22Rv1 (cell line): ENCODE results near the gene MTHFR.

Experiments
- H3K27ac ChIP-seq: fragments of 450-650 bp; 2 replicates; pipeline ENCODE4 v1.5.1; 2017
- ZFX ChIP-seq: fragments of 450-650 bp; IDR thresholded peaks from 2 replicates; pipeline ENCODE4 v1.6.1; 2017; ENCODE audit warnings: antibody characterized with exemption, borderline replicate concordance
- TF ChIP-seq, protein P1 (sequence below): fragments of 450-650 bp; IDR thresholded peaks from 2 replicates; pipeline ENCODE4 v1.5.1; 2017; ENCODE audit warnings: mild to moderate bottlenecking

The MTHFR gene

DNA sequence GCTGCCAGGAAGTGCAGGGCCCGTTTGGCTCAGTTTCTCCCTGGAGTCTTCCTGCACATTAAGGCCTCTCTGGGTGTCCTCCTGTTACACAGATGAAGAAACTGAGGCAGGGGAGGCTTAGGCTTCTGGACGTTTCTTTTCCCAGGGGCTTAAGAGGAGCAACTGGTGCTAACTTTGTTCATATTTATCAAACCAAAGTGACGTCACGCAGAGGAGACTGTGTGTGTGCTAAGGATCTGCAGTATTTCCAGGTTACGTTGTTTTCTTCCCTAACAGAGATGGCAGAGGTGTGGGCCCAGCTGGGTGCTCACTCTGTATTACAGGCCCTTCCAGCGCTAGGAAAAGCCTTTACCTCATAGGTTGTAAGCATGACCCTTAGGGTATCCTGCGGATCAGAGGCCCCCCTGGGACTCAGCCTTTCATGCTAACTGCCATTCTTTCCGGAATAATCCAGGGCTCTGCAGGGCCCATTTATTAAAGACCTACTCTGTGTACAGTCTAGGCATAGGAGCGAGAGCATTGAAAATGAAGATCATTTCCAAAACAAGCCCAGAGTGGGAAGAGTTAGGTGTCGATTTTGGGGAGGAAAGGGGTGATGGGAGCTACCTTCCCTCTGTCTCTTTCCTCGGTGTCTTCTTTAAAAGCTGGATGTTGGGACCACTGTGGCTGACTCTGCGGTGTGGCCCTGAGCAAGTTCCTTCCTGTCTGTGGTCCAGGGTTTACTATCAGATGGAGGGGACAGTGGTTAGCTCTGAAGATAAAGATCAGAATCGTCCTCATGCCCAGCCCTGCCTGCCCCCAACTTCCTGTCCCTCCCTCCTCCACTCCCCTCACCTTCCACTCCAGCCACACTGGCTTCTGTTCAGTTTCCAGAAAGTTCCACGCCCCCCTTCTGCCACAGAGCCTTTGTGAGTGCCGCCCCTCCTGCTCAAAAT lies 65.2 kb downstream of the MTHFR start:
- TF ChIP-seq, protein P1, sequence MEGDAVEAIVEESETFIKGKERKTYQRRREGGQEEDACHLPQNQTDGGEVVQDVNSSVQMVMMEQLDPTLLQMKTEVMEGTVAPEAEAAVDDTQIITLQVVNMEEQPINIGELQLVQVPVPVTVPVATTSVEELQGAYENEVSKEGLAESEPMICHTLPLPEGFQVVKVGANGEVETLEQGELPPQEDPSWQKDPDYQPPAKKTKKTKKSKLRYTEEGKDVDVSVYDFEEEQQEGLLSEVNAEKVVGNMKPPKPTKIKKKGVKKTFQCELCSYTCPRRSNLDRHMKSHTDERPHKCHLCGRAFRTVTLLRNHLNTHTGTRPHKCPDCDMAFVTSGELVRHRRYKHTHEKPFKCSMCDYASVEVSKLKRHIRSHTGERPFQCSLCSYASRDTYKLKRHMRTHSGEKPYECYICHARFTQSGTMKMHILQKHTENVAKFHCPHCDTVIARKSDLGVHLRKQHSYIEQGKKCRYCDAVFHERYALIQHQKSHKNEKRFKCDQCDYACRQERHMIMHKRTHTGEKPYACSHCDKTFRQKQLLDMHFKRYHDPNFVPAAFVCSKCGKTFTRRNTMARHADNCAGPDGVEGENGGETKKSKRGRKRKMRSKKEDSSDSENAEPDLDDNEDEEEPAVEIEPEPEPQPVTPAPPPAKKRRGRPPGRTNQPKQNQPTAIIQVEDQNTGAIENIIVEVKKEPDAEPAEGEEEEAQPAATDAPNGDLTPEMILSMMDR: no peak
- TF ChIP-seq ZFX: no peak
- H3K27ac ChIP-seq: no peak overlapping the region

DNA sequence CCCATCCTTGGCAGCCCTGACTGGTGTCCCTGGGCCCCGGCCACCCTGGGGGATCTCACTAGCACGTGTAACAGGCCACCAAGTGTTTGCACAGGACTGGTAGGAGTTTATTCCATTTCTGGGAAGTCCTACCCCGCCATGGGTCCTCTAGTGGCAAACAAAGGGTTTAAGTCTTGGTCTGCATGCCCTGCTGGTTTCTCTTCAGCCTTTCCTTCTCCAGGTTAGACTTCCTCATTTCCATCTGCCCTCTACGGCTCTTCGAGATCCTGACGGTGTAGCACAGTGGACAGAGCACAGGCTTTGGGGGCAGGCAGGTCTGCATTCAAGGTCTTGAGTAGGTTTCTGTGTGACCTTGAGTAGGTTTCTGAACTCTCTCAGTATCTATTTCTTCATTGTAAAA lies 67.0 kb downstream of the MTHFR start:
- TF ChIP-seq ZFX: no peak
- TF ChIP-seq, protein P1: no peak
- H3K27ac ChIP-seq: no peak overlapping the region

DNA sequence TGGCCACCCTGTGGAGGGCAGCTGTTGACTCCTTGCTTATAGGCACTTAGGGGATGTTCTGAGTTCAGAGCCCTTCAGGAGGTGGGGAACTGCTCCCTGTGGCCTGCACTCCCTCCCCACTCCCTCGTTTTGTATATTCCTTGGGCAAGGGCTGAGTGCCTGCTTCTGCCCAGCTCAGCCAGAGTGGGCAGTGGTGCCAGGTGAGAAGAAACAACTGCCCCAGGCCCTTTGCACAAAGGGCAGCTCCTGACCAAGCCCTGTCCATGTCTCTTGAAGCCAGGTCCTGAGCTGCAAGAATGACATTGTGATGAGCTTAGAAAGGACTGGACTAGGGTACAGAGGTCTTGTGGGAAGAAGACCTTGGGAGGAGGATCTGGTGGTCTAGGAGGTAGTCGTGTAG lies 67.7 kb downstream of the MTHFR start:
- no peak for TF ChIP-seq ZFX
- TF ChIP-seq, protein P1: no peak
- peak overlapping the region; percentile 94 for H3K27ac ChIP-seq

DNA sequence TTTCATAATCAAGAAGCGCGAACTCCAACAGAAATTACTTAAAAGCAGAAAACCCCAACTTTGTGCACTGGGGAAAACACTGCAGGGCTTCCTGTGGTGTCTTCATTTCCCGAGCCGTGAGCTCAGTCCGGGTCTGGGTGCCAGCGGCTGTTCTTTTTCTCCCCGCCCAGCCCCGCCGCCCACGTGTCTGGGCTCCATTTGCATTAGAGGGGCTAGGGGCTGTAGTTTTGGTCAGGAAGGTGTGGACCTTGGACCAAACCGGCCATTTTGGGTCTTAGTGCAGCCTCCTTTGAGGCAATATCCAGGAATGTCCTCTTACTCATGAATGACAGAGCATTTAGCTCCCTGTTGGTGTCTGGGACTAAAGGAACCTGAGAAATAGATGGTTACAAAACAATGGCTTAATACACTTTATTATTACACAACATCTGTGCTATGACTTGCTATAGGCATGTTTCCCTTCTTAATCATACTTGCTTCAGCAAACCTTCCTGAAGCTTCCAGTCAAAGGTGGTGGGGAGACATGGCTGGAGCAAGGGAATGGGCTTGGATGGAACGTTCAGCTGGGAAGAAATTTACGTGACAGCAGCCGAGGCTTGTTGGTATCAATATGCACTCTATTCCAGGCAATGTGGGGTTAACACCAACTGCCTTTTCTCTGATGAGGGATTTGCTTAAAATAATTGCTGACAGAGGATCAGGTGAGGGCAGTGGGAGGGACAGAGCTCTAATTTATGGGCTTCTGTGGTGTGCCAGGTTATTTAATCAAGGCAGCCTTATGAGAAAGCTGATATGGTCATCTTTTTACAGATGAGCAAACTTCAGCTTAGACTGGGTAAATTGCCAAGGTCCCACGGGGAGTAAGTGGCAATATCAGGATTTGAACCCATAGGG lies 68.8 kb downstream of the MTHFR start:
- no peak for TF ChIP-seq ZFX
- TF ChIP-seq, protein P1: no peak
- H3K27ac ChIP-seq: peak overlapping the region; percentile 94

DNA sequence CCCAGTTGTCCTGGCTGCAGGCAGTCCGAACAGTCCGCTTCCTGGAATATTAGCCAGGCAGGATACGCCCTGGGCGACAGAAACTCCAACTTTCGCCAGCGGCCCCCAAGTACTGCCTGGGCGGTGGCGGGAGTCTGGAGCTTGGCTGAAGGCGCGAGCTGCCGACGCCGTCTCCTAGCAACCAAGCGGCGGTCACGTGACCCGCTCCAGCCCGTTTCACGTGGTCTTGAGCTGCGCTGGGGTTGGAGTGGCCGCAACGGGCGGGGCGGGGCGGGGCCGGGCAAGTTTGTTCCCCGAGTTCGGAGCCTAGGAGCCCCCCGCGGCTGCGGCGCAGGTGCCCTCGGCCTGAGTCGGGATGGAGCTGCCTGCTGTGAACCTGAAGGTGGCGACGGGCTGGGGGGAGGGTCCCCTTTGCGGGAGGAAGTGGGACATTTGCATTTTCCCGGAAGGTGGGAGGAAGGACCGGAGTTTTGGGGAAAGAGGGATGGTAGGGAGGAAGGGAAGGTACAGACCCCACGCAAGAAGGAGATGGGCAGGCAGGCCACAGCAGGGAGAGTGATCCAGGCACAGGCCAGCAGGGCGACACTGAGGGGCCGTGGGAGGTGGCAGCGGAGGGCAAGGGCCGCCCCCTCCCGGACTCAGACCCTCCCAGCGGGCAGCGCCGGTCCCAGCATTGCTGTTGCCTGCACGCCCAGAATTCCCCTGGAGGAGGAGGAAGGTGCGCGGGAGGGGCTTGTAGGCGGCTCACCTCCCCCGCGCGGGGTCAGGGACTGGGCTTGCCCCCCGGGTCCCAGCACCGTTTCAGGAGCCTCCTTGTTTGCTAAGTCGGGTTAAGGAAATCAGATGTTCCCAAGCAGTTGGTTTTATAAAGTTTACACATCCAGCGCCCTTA lies 69.7 kb downstream of the MTHFR start, which contains the start of gene AGTRAP:
Gene AGTRAP, plus strand, starts transcription at position 283 of the 892 bp plus-strand sequence. Its CDS starts 73 bp downstream, at position 356.
- TF ChIP-seq, protein P1: peak; percentile 9; the same call in 1 of the 2 replicates
- TF ChIP-seq ZFX: no peak
- H3K27ac ChIP-seq: peak within 1 kb of the TSS; percentile 94
